ENCODE data around the gene DPP7.

DNA sequence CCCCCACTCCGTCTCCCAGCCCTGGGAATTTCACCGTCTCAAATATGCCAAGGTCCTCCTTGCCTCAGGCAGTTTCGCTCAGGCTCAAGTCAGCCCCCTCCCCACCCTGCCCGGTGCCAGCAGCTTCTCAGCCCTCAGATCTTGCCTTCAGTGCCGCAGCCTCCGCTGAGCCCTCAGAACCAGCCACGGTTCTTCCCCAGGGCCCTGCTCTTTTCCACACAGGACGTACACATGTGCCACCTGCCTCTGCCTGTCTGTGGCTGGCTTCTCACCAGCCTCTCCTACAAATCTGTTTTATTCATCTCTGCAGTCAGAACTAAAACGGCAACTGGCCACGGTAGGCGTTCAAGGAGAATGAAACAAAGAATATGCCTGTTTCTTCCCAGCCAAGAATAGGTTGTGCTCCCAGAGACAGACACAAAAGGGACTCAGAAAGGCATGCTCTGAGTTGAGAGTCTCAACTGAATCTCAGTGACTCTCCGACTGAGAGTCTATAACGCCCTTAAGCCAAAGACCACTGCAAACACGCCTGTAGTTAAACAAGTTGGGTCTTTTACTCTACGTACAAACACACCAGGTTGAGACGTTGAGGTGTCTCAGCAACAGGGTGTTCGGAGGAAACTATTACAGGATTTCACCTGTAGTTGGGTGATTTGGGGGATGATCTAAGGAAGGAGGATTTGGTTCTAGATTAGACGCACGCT, 13.8 kb upstream of the DPP7 start:
- TF ChIP-seq GATA2 (IDR thresholded peaks at IDR 0.05; ENCODE audit: low read depth, low read length) (no peak), GATA3 (IDR thresholded peaks at IDR 0.05; ENCODE audit: low read depth, low read length) (no peak)
